Jurkat, Clone E6-1 (cell line): ENCODE measurements around the gene ZSCAN22.
A peak's percentile ranks its signal among the peaks of the same experiment; 100 is the strongest.

Source experiments
- DNase-seq: peaks from one replicate; pipeline ENCODE4 v3.0.0-alpha.2; 2011; ENCODE audit warnings: low read depth, low spot score
- H3K4me3 ChIP-seq: 2 replicates; pipeline ENCODE4 v1.5.1; 2011; ENCODE audit warnings: mild to moderate bottlenecking, low read length, control low read depth, moderate library complexity

Gene ZSCAN22

DNA sequence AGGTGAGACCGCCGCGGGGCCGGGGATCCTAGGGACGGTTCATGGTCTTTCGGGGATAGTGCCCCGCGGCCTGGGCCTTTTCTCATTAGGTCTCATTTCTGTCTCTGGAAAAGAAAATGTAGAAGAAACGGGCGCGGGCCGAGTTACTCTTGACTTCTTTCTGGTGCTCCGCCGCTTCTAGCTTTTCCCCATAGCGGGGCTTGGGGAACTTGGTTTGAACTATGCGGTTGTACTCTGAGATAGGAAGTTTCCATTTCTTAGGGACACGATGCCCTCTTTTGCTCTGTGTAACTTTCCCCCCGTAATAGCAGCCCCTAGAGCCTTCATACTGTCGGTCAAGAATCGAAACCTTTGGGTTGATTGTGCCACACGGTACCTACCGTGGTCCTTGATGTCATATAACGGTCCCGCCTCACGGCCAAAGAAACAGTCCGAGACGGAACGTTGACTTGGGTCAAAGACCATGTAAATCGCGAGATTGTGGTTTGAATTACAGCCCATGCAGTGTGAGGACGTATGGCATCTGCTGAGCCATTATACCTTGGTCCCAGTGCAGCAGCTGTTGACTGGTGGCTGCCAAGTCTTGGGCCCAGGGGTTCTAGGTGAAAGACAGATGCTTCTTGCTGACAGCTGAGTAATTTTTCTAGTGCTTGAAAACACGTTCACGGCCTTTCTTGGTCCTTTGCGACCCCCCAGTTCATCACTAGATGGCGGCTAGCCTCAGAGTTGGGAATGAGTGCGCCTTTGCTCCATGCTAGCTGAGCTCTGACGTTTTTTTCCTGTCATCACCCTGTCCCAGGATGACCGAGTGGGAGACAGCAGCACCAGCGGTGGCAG is 60.8 kb downstream of the ZSCAN22 start:
- DNase-seq: no peak
- peak overlapping the region; percentile 100 for H3K4me3 ChIP-seq

DNA sequence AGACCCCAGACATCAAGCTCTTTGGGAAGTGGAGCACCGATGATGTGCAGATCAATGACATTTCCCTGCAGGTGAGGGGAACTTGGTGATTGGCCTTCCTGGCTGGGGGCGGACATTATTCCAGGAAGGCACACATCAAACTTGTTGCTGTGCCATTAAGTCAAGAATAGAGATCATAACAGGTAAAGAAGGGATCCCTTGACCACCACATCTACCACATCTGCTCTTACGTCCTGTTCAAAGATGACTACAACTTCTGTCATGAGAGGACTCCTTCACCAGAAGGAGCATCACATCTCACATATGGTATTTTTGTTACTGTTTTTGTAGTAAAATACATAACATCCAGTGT is 61.4 kb downstream of the ZSCAN22 start:
- H3K4me3 ChIP-seq: peak overlapping the region; percentile 100
- DNase-seq: no peak
